ENCODE measurements around the gene BCLAF1. TPM values are rescaled to one million over a fixed set of nuclear protein-coding genes. Genes with fewer than 3 reads are reported as not detected.
A peak's percentile ranks its signal among the peaks of the same experiment; 100 is the strongest.

The BCLAF1 gene
- total and polyA plus RNA-seq, 9 of the 15 experiments (the other 6 are each of a cell fraction or from before 2014, with no cell fraction given) = 65.4 to 286 (median 165) TPM

DNA sequence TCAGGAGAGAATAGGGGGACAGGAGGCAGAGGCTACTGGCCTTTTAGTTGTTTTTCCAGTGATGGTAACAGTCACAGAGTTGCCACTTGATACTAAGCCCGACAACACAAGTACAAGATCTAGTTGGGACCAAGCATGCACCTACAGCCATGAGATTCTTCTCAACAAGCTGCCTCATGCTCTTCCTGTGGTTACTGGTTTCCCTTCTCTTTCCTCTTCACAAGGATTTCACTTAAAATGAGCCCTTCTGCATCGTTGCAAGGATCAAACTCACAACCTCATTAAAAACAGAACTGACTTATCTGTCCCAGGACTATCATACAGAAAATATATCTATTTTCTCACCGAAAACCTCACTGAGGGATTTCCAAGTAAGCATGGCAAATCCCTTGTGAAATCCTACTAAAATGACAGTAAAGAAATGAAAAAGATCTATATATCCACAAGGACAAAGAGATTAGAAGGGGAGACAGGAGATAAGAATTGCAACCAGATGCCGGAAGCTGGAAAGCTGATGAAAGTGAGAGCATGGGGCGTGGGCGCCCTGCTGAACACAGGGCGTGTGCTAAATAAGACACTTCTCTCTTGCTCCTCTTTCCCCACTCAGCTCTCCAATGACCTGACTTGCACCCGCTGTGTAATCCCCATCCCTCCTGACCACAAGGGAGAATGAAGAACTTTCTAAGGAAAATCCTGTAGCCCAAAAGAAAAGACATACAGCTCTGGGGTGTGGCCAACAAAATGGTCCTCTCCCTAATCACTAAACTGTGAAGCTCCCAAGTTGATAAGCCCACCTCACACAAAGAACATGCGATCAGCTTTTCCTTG, 53.0 kb downstream of the BCLAF1 start (continued):
- TF ChIP-seq SP1 (CRISPR knock-in tag; IDR thresholded peaks at IDR 0.05) = no peak
- peak; percentile 94 for TF ChIP-seq ARID1B (IDR thresholded peaks at IDR 0.05)
- TF ChIP-seq ERF (CRISPR knock-in tag; IDR thresholded peaks at IDR 0.05) = no peak
- TF ChIP-seq HEY1 (CRISPR knock-in tag; IDR thresholded peaks at IDR 0.05; ENCODE audit: borderline replicate concordance) = no peak
- no peak; the same call in 1 of the 2 replicates for TF ChIP-seq TCFL5 (CRISPR knock-in tag; conservative IDR thresholded peaks at IDR 0.05)
- TF ChIP-seq, protein P1, sequence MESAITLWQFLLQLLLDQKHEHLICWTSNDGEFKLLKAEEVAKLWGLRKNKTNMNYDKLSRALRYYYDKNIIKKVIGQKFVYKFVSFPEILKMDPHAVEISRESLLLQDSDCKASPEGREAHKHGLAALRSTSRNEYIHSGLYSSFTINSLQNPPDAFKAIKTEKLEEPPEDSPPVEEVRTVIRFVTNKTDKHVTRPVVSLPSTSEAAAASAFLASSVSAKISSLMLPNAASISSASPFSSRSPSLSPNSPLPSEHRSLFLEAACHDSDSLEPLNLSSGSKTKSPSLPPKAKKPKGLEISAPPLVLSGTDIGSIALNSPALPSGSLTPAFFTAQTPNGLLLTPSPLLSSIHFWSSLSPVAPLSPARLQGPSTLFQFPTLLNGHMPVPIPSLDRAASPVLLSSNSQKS (CRISPR knock-in tag; IDR thresholded peaks at IDR 0.05) = no peak
- no peak for TF ChIP-seq ZNF699 (CRISPR knock-in tag; IDR thresholded peaks at IDR 0.05; ENCODE audit: insufficient replicate concordance)
- no peak for TF ChIP-seq ZNF143 (CRISPR knock-in tag; IDR thresholded peaks at IDR 0.05)
- TF ChIP-seq OTX1 (CRISPR knock-in tag; IDR thresholded peaks at IDR 0.05) = no peak
- TF ChIP-seq PHF20 (IDR thresholded peaks at IDR 0.05; ENCODE audit: partially characterized antibody) = no peak
- TF ChIP-seq ZNF354B (CRISPR knock-in tag; IDR thresholded peaks at IDR 0.05) = no peak
- no peak for TF ChIP-seq HDGF (IDR thresholded peaks at IDR 0.05)
- TF ChIP-seq MCM3 (IDR thresholded peaks at IDR 0.05) = no peak
- TF ChIP-seq ZNF12 (CRISPR knock-in tag; IDR thresholded peaks at IDR 0.05) = no peak
- no peak for TF ChIP-seq CBFB (CRISPR knock-in tag; IDR thresholded peaks at IDR 0.05)
- peak; percentile 86 for TF ChIP-seq MEIS2 (IDR thresholded peaks at IDR 0.05; ENCODE audit: partially characterized antibody)
- TF ChIP-seq, protein P2, sequence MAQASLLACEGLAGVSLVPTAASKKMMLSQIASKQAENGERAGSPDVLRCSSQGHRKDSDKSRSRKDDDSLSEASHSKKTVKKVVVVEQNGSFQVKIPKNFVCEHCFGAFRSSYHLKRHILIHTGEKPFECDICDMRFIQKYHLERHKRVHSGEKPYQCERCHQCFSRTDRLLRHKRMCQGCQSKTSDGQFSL (CRISPR knock-in tag; IDR thresholded peaks at IDR 0.05) = no peak
- TF ChIP-seq, protein P2 (tag; IDR thresholded peaks at IDR 0.05) = no peak
- no peak for TF ChIP-seq SUPT5H (IDR thresholded peaks at IDR 0.05)
- no peak for TF ChIP-seq BRCA1 (IDR thresholded peaks at IDR 0.05)
- TF ChIP-seq BRCA1 (CRISPR knock-in tag; IDR thresholded peaks at IDR 0.05) = no peak
- TF ChIP-seq SRSF7 (optimal IDR thresholded peaks at IDR 0.05; ENCODE audit: low read depth, low read length) = no peak
- no peak for TF ChIP-seq CHD1 (IDR thresholded peaks at IDR 0.05; ENCODE audit: low read length)
- TF ChIP-seq ZNF589 (CRISPR knock-in tag; IDR thresholded peaks at IDR 0.05; ENCODE audit: low read depth) = no peak; the same call in 1 of the 2 replicates
- no peak for TF ChIP-seq HSF4 (CRISPR knock-in tag; IDR thresholded peaks at IDR 0.05; ENCODE audit: borderline replicate concordance)
- TF ChIP-seq ZKSCAN8 (CRISPR knock-in tag; IDR thresholded peaks at IDR 0.05) = no peak; the same call in 1 of the 2 replicates
- no peak for TF ChIP-seq ZNF76 (CRISPR knock-in tag; IDR thresholded peaks at IDR 0.05; ENCODE audit: borderline replicate concordance)
- TF ChIP-seq, protein P3, sequence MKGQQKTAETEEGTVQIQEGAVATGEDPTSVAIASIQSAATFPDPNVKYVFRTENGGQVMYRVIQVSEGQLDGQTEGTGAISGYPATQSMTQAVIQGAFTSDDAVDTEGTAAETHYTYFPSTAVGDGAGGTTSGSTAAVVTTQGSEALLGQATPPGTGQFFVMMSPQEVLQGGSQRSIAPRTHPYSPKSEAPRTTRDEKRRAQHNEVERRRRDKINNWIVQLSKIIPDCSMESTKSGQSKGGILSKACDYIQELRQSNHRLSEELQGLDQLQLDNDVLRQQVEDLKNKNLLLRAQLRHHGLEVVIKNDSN (CRISPR knock-in tag; IDR thresholded peaks at IDR 0.05) = no peak
- no peak for TF ChIP-seq RBM17 (IDR thresholded peaks at IDR 0.05; ENCODE audit: borderline replicate concordance, low read depth, low read length)
- no peak for TF ChIP-seq HNRNPUL1 (IDR thresholded peaks at IDR 0.05; ENCODE audit: low read length)
- no peak for TF ChIP-seq EHMT2 (IDR thresholded peaks at IDR 0.05)
